ENCODE results near the gene LY86. TPM values are rescaled to one million over a fixed set of nuclear protein-coding genes. Genes with fewer than 3 reads are reported as not detected.

The LY86 gene
- total and polyA plus RNA-seq, 2 donors (not counting 3 experiments of a cell fraction or from before 2014, with no cell fraction given): not detected

DNA sequence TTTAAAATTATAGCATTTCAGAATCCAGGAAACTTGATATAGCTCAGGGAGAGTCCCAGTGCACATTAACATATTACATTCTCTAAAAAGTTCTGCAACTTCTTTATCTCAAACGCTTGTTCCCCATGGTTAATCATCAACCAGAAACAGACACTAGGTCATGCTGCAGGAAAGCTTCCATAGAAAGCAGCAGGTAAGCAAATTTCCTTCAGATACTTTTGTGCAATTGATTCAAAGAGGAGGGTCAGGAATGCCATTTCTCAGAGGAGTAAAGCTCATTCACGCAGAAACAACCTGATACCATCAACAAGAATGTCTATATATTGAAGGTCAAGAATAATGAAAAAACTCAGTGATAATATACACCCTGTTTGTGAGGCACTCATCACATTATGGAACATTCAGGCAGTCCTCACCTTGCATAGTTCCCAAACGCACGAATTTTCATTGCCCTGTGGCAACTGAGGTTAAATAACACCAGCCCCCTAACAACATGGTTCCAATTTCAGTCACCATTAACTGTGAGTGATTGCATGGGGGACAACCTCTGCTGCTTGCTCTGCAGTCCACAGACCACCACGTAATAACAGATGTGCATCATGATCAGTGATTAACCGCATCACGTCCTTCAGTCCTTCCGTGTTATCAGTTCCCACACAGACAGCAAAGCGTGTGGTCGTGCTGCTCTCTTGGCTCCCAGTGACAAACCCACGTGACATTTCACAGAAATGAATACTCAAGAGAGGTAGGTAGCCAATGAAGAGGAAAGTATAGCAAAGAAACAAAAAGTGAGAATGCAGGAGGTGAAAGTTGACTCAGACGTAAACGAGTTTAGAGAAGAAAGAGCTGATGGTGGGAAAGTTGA lies 95.7 kb downstream of the LY86 start:
- CTCF ChIA-PET: interaction anchor here (1.2 to 1.6 kb wide), 3 partner anchors 9 to 13 kb away, joined by 3 to 13 read pairs (median 6); no protein-coding TSS in a partner anchor
- dilution Hi-C loops (cut with MboI; ENCODE audit: extremely low pct_ligation_motif_present, low sequenced_read_pairs): no loop called here
- Histone ChIP-seq H2AFZ (ENCODE audit: low read depth, low read length) (no peak overlapping the region), H3K9ac (replicated peaks; ENCODE audit: extremely low read depth, insufficient read depth, low read length) (no peak overlapping the region), H3K4me1 (ENCODE audit: control insufficient read depth, extremely low read depth, insufficient read depth, low read length) (peaks cover 26% of the 10 kb centered on the region), H3K27ac (ENCODE audit: insufficient read depth, low read depth, low read length) (no peak overlapping the region), H3K36me3 (ENCODE audit: control insufficient read depth in 2 of 2, extremely low read depth in 1 of 2, insufficient read depth in 2 of 2, low read length in 2 of 2) (no peaks in the 10 kb centered on the region), H4K20me1 (replicated peaks; ENCODE audit: control insufficient read depth, extremely low read depth, insufficient read depth, low read length) (no peaks in the 10 kb centered on the region), H3K4me2 (ENCODE audit: insufficient read depth, low read length) (no peak overlapping the region), H3K9me3 (replicated peaks; ENCODE audit: control insufficient read depth, insufficient read depth, low read length) (no peaks in the 10 kb centered on the region), H3K9me1 (replicated peaks; ENCODE audit: control insufficient read depth, extremely low read depth, insufficient read depth, low read length) (no peaks in the 10 kb centered on the region), H3K27me3 (ENCODE audit: control insufficient read depth in 2 of 2, insufficient read depth in 2 of 2, low read length in 2 of 2) (peaks cover 8 to 10% of the 10 kb centered on the region in 2 experiments), H3K79me2 (ENCODE audit: control insufficient read depth, insufficient read depth, low read length) (no peaks in the 10 kb centered on the region), H3K4me3 (replicated peaks in 1 of 3; ENCODE audit: insufficient read depth in 1 of 3, low read depth in 1 of 3, low read length in 3 of 3) (no peak overlapping the region)
- FAIRE-seq: no peak
- BruUV-seq (replicated peaks): no TSS peak
- TF ChIP-seq, protein P1, sequence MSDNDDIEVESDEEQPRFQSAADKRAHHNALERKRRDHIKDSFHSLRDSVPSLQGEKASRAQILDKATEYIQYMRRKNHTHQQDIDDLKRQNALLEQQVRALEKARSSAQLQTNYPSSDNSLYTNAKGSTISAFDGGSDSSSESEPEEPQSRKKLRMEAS (IDR thresholded peaks at IDR 0.05; ENCODE audit: insufficient read depth, insufficient read length): no peak
- no peak for TF ChIP-seq JUN (IDR thresholded peaks at IDR 0.05; ENCODE audit: borderline replicate concordance, insufficient read depth, insufficient read length, low read depth)
- TF ChIP-seq POLR2A (IDR thresholded peaks at IDR 0.05; ENCODE audit: low read depth, low read length): no peak
- TF ChIP-seq MYC (IDR thresholded peaks at IDR 0.05; ENCODE audit: low read depth, low read length): no peak
- no peak for TF ChIP-seq EZH2 (IDR thresholded peaks at IDR 0.05; ENCODE audit: borderline replicate concordance, low read depth, low read length, severe bottlenecking)
- no peak for TF ChIP-seq FOS (IDR thresholded peaks at IDR 0.05; ENCODE audit: borderline replicate concordance, insufficient read depth, low read length)
- no peak for TF ChIP-seq POLR2AphosphoS5 (IDR thresholded peaks at IDR 0.05; ENCODE audit: insufficient read depth, low read depth, low read length)
- TF ChIP-seq, protein P2, sequence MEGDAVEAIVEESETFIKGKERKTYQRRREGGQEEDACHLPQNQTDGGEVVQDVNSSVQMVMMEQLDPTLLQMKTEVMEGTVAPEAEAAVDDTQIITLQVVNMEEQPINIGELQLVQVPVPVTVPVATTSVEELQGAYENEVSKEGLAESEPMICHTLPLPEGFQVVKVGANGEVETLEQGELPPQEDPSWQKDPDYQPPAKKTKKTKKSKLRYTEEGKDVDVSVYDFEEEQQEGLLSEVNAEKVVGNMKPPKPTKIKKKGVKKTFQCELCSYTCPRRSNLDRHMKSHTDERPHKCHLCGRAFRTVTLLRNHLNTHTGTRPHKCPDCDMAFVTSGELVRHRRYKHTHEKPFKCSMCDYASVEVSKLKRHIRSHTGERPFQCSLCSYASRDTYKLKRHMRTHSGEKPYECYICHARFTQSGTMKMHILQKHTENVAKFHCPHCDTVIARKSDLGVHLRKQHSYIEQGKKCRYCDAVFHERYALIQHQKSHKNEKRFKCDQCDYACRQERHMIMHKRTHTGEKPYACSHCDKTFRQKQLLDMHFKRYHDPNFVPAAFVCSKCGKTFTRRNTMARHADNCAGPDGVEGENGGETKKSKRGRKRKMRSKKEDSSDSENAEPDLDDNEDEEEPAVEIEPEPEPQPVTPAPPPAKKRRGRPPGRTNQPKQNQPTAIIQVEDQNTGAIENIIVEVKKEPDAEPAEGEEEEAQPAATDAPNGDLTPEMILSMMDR (IDR thresholded peaks at IDR 0.05; ENCODE audit: extremely low read depth in 1 of 2, insufficient read depth in 1 of 2, low read depth in 1 of 2, low read length in 2 of 2): no peak
- no peak for TF ChIP-seq GATA2 (IDR thresholded peaks at IDR 0.05; ENCODE audit: insufficient read depth, insufficient read length, low read depth, low read length)
- POLR2A ChIA-PET: no interaction called here
- DNase-seq (ENCODE audit: low read depth, low spot score): no peak
- intact Hi-C loops (cut with micrococcal nuclease): no loop called here
